ENCODE results near the gene DACT2. TPM values are rescaled to one million over a fixed set of nuclear protein-coding genes. Genes with fewer than 3 reads are reported as not detected.

Gene DACT2
- total and polyA plus RNA-seq, 8 donors: 0.87 to 6.5 (median 3.1) TPM

DNA sequence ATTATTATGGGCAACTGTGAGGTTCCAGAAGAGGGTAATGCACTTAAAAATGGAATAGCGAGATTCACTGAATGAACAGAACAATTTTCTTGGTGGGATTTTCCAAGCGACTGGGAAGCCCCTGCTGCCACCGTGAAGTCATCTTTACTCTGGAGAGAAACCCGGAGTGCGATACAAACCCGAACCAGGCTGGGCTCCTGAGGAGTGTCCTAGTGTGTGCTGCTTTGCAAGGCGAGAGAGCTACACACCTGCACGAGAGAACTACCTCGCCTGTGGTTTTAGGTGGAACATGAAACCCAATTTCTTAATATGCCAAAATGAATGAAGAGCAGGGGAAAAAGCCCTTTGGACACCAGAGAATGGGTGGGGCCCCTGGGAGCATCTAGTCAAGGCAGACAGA is 33.5 kb upstream of the DACT2 start:
- DNase-seq (no peak), FAIRE-seq (no peak), ATAC-seq (no peak)
- intact Hi-C loops (cut with DNase I): loop anchor here in 2 of 3 donors (5.0 to 10.0 kb wide), 2 partner anchors 156 to 198 kb away; no protein-coding TSS in a partner anchor
- H3K9me3 ChIP-seq: no peaks in the 10 kb centered on the region
- no peak overlapping the region for H3K27ac ChIP-seq
- no peaks in the 10 kb centered on the region for H3K36me3 ChIP-seq
- no peak overlapping the region for H3K4me3 ChIP-seq
- TF ChIP-seq, protein P1, sequence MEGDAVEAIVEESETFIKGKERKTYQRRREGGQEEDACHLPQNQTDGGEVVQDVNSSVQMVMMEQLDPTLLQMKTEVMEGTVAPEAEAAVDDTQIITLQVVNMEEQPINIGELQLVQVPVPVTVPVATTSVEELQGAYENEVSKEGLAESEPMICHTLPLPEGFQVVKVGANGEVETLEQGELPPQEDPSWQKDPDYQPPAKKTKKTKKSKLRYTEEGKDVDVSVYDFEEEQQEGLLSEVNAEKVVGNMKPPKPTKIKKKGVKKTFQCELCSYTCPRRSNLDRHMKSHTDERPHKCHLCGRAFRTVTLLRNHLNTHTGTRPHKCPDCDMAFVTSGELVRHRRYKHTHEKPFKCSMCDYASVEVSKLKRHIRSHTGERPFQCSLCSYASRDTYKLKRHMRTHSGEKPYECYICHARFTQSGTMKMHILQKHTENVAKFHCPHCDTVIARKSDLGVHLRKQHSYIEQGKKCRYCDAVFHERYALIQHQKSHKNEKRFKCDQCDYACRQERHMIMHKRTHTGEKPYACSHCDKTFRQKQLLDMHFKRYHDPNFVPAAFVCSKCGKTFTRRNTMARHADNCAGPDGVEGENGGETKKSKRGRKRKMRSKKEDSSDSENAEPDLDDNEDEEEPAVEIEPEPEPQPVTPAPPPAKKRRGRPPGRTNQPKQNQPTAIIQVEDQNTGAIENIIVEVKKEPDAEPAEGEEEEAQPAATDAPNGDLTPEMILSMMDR (IDR thresholded peaks at IDR 0.05): no peak
- H3K4me1 ChIP-seq: no peaks in the 10 kb centered on the region
- 73 to 88% methylated on average over 9 of the region's 9 CpGs for WGBS, 2 donors
- H3K27me3 ChIP-seq: no peaks in the 10 kb centered on the region

DNA sequence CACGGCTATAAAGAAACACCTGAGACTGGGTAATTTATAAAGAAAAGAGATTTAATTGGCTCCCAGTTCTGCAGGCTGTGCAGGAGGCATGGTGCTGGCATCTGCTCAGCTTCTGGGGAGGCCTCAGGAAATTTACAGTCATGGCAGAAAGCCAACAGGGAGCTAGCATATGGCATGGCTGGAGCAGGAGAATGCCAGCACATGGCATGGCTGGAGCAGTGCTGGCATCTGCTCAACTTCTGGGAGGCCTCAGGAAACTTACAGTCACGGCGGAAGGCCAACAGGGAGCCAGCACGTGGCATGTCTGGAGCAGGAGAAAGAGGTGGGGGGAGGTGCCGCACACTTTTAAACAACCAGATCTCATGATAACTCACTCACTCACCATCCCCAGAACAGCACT is 32.5 kb upstream of the DACT2 start:
- WGBS, 2 donors: 71 to 83% methylated on average over 5 of the region's 5 CpGs
- TF ChIP-seq, protein P1 (IDR thresholded peaks at IDR 0.05): no peak
- Histone ChIP-seq H3K4me1 (no peaks in the 10 kb centered on the region), H3K4me3 (no peak overlapping the region), H3K27me3 (no peaks in the 10 kb centered on the region), H3K36me3 (no peaks in the 10 kb centered on the region), H3K27ac (no peak overlapping the region), H3K9me3 (no peaks in the 10 kb centered on the region)
- no peak for ATAC-seq
- intact Hi-C loops (cut with DNase I): loop anchor here in 2 of 3 donors (5.0 to 10.0 kb wide), 2 partner anchors 155 to 197 kb away; no protein-coding TSS in a partner anchor
- no peak for FAIRE-seq
- DNase-seq: peak in 1 of 6 donors; percentile 23

DNA sequence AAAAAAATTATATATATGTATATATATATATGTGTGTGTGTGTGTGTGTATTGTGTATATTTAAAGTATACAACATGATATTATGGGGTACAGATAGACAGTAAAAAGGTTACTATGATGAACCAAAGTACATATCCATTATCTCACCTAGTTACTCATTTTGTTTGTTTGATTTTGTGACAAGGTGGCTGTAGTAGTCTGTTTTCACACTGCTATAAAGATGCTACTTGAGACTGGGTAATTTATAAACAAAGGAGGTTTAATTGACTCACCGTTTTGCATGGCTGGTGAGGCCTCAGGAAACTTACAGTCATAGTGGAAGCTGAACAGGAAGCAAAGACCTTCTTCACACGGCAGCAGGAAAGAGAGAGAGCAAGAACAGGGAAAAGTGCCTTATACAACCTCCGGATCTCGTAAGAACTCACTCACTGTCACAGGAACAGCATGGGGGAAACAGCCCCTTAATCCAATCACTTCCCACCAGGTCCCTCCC is 30.2 kb upstream of the DACT2 start:
- Histone ChIP-seq H3K27ac (no peak overlapping the region), H3K9me3 (no peaks in the 10 kb centered on the region), H3K4me1 (no peaks in the 10 kb centered on the region), H3K36me3 (no peaks in the 10 kb centered on the region), H3K27me3 (no peaks in the 10 kb centered on the region), H3K4me3 (no peak overlapping the region)
- TF ChIP-seq, protein P1 (IDR thresholded peaks at IDR 0.05): no peak
- no peak for FAIRE-seq
- intact Hi-C loops (cut with DNase I): loop anchor here in 2 of 3 donors (5.0 to 10.0 kb wide), 2 partner anchors 152 to 195 kb away; no protein-coding TSS in a partner anchor
- 65 to 87% methylated on average over 4 of the region's 4 CpGs for WGBS, 2 donors
- DNase-seq: no peak
- no peak for ATAC-seq

DNA sequence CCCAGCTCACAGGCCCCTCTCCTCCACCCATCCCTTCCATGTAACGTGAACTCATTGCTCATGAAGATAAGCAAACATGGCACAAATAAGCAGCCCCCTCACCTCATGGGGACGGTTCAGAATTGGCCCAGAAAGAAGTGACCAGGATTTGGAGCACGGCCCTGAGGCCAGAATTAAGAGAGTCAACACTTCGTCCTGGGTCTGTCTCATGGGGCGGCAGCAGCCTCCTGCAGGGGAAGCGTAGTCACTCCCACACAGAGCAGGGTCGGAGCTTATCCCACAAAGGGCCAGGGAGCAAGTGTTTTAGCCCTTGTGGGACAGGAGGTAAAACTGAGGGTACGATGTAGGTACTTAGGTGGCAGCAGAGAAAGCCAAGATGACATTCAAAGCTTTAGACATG is 28.6 kb upstream of the DACT2 start:
- Histone ChIP-seq H3K27ac (no peak overlapping the region), H3K4me1 (no peaks in the 10 kb centered on the region), H3K4me3 (no peak overlapping the region), H3K27me3 (no peaks in the 10 kb centered on the region), H3K36me3 (no peaks in the 10 kb centered on the region), H3K9me3 (no peaks in the 10 kb centered on the region)
- WGBS, 2 donors: 74 to 80% methylated on average over 8 of the region's 8 CpGs
- ATAC-seq (no peak), FAIRE-seq (no peak), DNase-seq (no peak)
- TF ChIP-seq, protein P1 (IDR thresholded peaks at IDR 0.05): no peak
- intact Hi-C loops (cut with DNase I): no loop called here

DNA sequence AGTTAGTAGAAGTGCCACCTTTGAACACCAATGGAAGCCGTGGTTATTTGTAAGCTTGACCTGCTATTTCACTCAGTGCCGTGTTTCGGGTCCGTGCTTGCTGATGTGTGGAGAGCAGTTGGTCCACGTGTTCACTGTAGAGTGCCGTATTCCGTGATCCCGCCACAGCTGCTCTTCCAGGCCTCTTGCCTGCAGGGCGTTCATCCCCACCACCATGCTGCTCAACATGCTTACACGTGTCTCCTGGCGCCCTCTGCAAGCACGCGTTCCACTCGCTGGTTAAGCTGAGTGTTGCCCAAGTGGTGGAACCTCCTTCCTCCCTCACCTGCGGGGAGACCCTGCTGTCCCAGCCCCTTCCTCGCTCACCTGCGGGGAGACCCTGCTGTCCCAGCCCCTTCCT is 28.0 kb upstream of the DACT2 start:
- FAIRE-seq (no peak), DNase-seq (peak in 1 of 6 donors; percentile 28), ATAC-seq (no peak)
- no peaks in the 10 kb centered on the region for H3K9me3 ChIP-seq
- TF ChIP-seq, protein P1 (IDR thresholded peaks at IDR 0.05): no peak
- intact Hi-C loops (cut with DNase I): no loop called here
- no peaks in the 10 kb centered on the region for H3K36me3 ChIP-seq
- H3K4me1 ChIP-seq: no peaks in the 10 kb centered on the region
- no peak overlapping the region for H3K4me3 ChIP-seq
- no peak overlapping the region for H3K27ac ChIP-seq
- WGBS, 2 donors: 85 to 93% methylated on average over 16 to 17 of the region's 17 CpGs
- H3K27me3 ChIP-seq: no peaks in the 10 kb centered on the region
